Sigmoid colon (tissue), 7 donors: Measurements from ENCODE around the gene OR9A4. TPM values are rescaled to one million over a fixed set of nuclear protein-coding genes. Genes with fewer than 3 reads are reported as not detected.

Source experiments
- DNase-seq: peaks from one replicate; pipeline ENCODE4 v3.0.0-alpha.2; 2019
- H3K27ac ChIP-seq, 4 donors: fragments of 200-600 bp; sonication (generic); one replicate each; pipeline ENCODE4 v1.5.1; 2016 to 2019; ENCODE audit warnings: mild to moderate bottlenecking in 1 of 4
- H3K27me3 ChIP-seq, 3 donors: fragments of 200-600 bp; sonication (generic); one replicate each; pipeline ENCODE4 v1.5.1; 2019; ENCODE audit warnings: mild to moderate bottlenecking in 1 of 3
- H3K36me3 ChIP-seq, 4 donors: fragments of 200-600 bp; sonication (generic); one replicate each; pipeline ENCODE4 v1.5.1; 2016 to 2019
- H3K4me1 ChIP-seq, 4 donors: fragments of 200-600 bp; sonication (generic); one replicate each; pipeline ENCODE4 v1.5.1; 2017 to 2019
- H3K4me3 ChIP-seq, 4 donors: fragments of 200-600 bp; sonication (generic); one replicate each; pipeline ENCODE4 v1.5.1; 2017 to 2019; ENCODE audit warnings: mild to moderate bottlenecking in 2 of 4, moderate library complexity in 1 of 4
- H3K9me3 ChIP-seq, 4 donors: fragments of 200-600 bp in 3 of 4; sonication (generic) in 3 of 4; one replicate each; pipeline versions ENCODE4 v1.5.1 to v1.6.1; 2013 to 2019
- CTCF ChIP-seq, 4 experiments: fragments of 450-650 bp in 3 of 4; fragments of 200-600 bp in 1 of 4; IDR thresholded peaks; one replicate each; pipeline ENCODE4 v1.5.1; 2016 to 2019; ENCODE audit warnings: antibody characterized with exemption in 4 of 4, mild to moderate bottlenecking in 3 of 4, moderate library complexity in 2 of 4
- EP300 ChIP-seq, 4 donors: sonication (generic); formaldehyde crosslinking; IDR thresholded peaks; one replicate each; pipeline ENCODE4 v1.6.1; 2017; ENCODE audit warnings: antibody characterized with exemption in 4 of 4
- POLR2A ChIP-seq, 2 donors: fragments of 450-650 bp; IDR thresholded peaks; one replicate each; pipeline ENCODE4 v1.6.1; 2016; ENCODE audit warnings: antibody characterized with exemption in 2 of 2, mild to moderate bottlenecking in 2 of 2, moderate library complexity in 2 of 2
- POLR2AphosphoS5 ChIP-seq, 4 donors: sonication (generic); formaldehyde crosslinking; IDR thresholded peaks; one replicate each; pipeline ENCODE4 v1.6.1; 2017; ENCODE audit warnings: antibody characterized with exemption in 4 of 4
- WGBS, 2 donors: extraction: QIAGEN DNeasy Blood & Tissue Kit; methylation state at CpG; one replicate each; pipeline ENCODE4 v1.1.7; 2013; 5-methylcytosine and 5-hydroxymethylcytosine counted together
- intact Hi-C: fragments of 100-400 bp; cut with DNase I; formaldehyde crosslinking; loops from one replicate; pipeline ENCODE4 v1.15.1; 2023
- polyA plus RNA-seq, 3 donors: library from polyadenylated mRNA; stranded (reverse); fragments of 200-250 nt; gene quantifications; one replicate each; pipeline ENCODE4 v1.2.3, GENCODE V29; 2013
- total RNA-seq, 4 donors: library from RNA; depleted of rRNA; stranded (reverse); fragments of >200 nt; gene quantifications; one replicate each; pipeline ENCODE4 v1.1.0, GENCODE V29; 2016
- donor health status: healthy with polysubstance abuse.
- donor health status: Bipolar disorder and iron deficiency.
- donor health status: healthy.

The OR9A4 gene
- total and polyA plus RNA-seq, 7 donors: not detected

- no peak overlapping the region for H3K27ac ChIP-seq
Observed at GRCh38 chr7:141943846-141944245, 27.6 kb downstream of the OR9A4 start.

GRCh38 chr7:141944811-141945210, 28.6 kb downstream of the OR9A4 start:
- no peak overlapping the region for H3K4me3 ChIP-seq
- TF ChIP-seq POLR2A (IDR thresholded peaks at IDR 0.05) (no peak), CTCF (IDR thresholded peaks at IDR 0.05) (no peak), EP300 (IDR thresholded peaks at IDR 0.05) (no peak), POLR2AphosphoS5 (IDR thresholded peaks at IDR 0.05) (no peak)
- intact Hi-C loops: no loop called here
- 80 to 85% methylated on average over 3 of the region's 3 CpGs for WGBS, 2 donors
- DNase-seq: no peak
- no peak overlapping the region for H3K27ac ChIP-seq
- no peaks in the 10 kb centered on the region for H3K36me3 ChIP-seq
- no peaks in the 10 kb centered on the region for H3K4me1 ChIP-seq
- H3K9me3 ChIP-seq: peaks cover 0 to 6% (median 0%) of the 10 kb centered on the region in 4 donors
- no peaks in the 10 kb centered on the region for H3K27me3 ChIP-seq

More at GRCh38 chr7:141943846-141944245, 27.6 kb downstream of the OR9A4 start:
- Histone ChIP-seq H3K4me1 (no peaks in the 10 kb centered on the region), H3K36me3 (no peaks in the 10 kb centered on the region), H3K27me3 (no peaks in the 10 kb centered on the region), H3K4me3 (no peak overlapping the region), H3K9me3 (peaks cover 0 to 6% (median 0%) of the 10 kb centered on the region in 4 donors)
- TF ChIP-seq POLR2A (IDR thresholded peaks at IDR 0.05) (no peak), POLR2AphosphoS5 (IDR thresholded peaks at IDR 0.05) (no peak), CTCF (IDR thresholded peaks at IDR 0.05) (no peak)
- DNase-seq: no peak
- WGBS, 2 donors: 68 to 78% methylated on average over 1 of the region's 1 CpG
- intact Hi-C loops: no loop called here

GRCh38 chr7:141945356-141945755, 29.2 kb downstream of the OR9A4 start:
- no peak overlapping the region for H3K27ac ChIP-seq
- H3K4me3 ChIP-seq: no peak overlapping the region
- no peak for DNase-seq
- peaks cover 0 to 6% (median 0%) of the 10 kb centered on the region in 4 donors for H3K9me3 ChIP-seq
- intact Hi-C loops: no loop called here
- TF ChIP-seq POLR2AphosphoS5 (IDR thresholded peaks at IDR 0.05) (no peak), CTCF (IDR thresholded peaks at IDR 0.05) (no peak), EP300 (IDR thresholded peaks at IDR 0.05) (no peak), POLR2A (IDR thresholded peaks at IDR 0.05) (no peak)
- 51 to 67% methylated on average over 3 of the region's 3 CpGs for whole genome bisulfite sequencing, 2 donors
- H3K36me3 ChIP-seq: no peaks in the 10 kb centered on the region
- H3K4me1 ChIP-seq: no peaks in the 10 kb centered on the region
- no peaks in the 10 kb centered on the region for H3K27me3 ChIP-seq

- H3K4me3 ChIP-seq: no peak within 1 kb of the TSS
- H3K4me1 ChIP-seq: no peaks in the 10 kb centered on the region
- no peaks in the 10 kb centered on the region for H3K27me3 ChIP-seq
- no peak within 1 kb of the TSS for H3K27ac ChIP-seq
- no peaks in the 10 kb centered on the region for H3K36me3 ChIP-seq
- H3K9me3 ChIP-seq: no peaks in the 10 kb centered on the region
- intact Hi-C loops: no loop called here
- no peak for TF ChIP-seq CTCF (IDR thresholded peaks at IDR 0.05)
- no peak for TF ChIP-seq EP300 (IDR thresholded peaks at IDR 0.05)
- 77 to 80% methylated on average over 3 of the region's 3 CpGs for WGBS, 2 donors
- no peak for DNase-seq
Observed at GRCh38 chr7:141946796-141947195, 30.6 kb downstream of the OR9A4 start, which contains the start of gene CLEC5A. TSS of gene CLEC5A (minus strand) at chr7:141946974. CDS start at chr7:141946292, 682 bp downstream.

GRCh38 chr7:141949021-141949420, 32.8 kb downstream of the OR9A4 start:
- no peaks in the 10 kb centered on the region for H3K36me3 ChIP-seq
- no peak overlapping the region for H3K4me3 ChIP-seq
- H3K4me1 ChIP-seq: no peaks in the 10 kb centered on the region
- no peak for TF ChIP-seq POLR2AphosphoS5 (IDR thresholded peaks at IDR 0.05)
- TF ChIP-seq CTCF (IDR thresholded peaks at IDR 0.05): no peak
- intact Hi-C loops: no loop called here
- 77 to 85% methylated on average over 2 of the region's 2 CpGs for WGBS, 2 donors
- no peak for DNase-seq
- no peaks in the 10 kb centered on the region for H3K27me3 ChIP-seq
- H3K27ac ChIP-seq: no peak overlapping the region
- H3K9me3 ChIP-seq: no peaks in the 10 kb centered on the region
